Neural cell (in vitro differentiated cells): Measurements from ENCODE around the gene AGO3. TPM values are rescaled to one million over a fixed set of nuclear protein-coding genes. Genes with fewer than 3 reads are reported as not detected.

Experiments used
- H2AFZ ChIP-seq: fragments of 200-600, 300-800 bp; sonication (generic), shearing (Covaris generic); 2 replicates; pipeline ENCODE4 v1.6.0; 2014; ENCODE audit warnings: low read depth, mild to moderate bottlenecking, antibody characterized with exemption, low read length, moderate library complexity
- H3F3A ChIP-seq: fragments of 200-600 bp; shearing (Covaris generic); 2 replicates; pipeline ENCODE4 v1.6.1; 2016; ENCODE audit warnings: mild to moderate bottlenecking, moderate library complexity, mixed read lengths, antibody characterized with exemption, low read length; ENCODE audit not compliant: insufficient read depth, poor library complexity, severe bottlenecking
- H3K27ac ChIP-seq: fragments of 200-600, 300-800 bp; sonication (generic), shearing (Covaris generic); 2 replicates; pipeline ENCODE4 v1.5.1; 2014; ENCODE audit warnings: mild to moderate bottlenecking, low read length, moderate library complexity
- H3K27me3 ChIP-seq: fragments of 300-800, 200-600 bp; sonication (generic), shearing (Covaris generic); 2 replicates; pipeline ENCODE4 v1.6.0; 2014; ENCODE audit warnings: mild to moderate bottlenecking, low read depth, low read length, moderate library complexity; ENCODE audit not compliant: insufficient read depth
- H3K36me3 ChIP-seq: fragments of 300-800, 200-600 bp; sonication (generic), shearing (Covaris generic); 2 replicates; pipeline ENCODE4 v1.5.1; 2014; ENCODE audit warnings: mild to moderate bottlenecking, antibody characterized with exemption, low read length, moderate library complexity; ENCODE audit not compliant: insufficient read depth
- H3K4me2 ChIP-seq: fragments of 300-800, 200-600 bp; sonication (generic), shearing (Covaris generic); 2 replicates; pipeline ENCODE4 v1.6.0; 2014; ENCODE audit warnings: mild to moderate bottlenecking, low read length
- H3K4me3 ChIP-seq: fragments of 300-800, 200-600 bp; sonication (generic), shearing (Covaris generic); 2 replicates; pipeline ENCODE4 v1.5.1; 2014; ENCODE audit warnings: mild to moderate bottlenecking, low read length, moderate library complexity
- H3K79me2 ChIP-seq: fragments of 200-600 bp; shearing (Covaris generic); replicated peaks from 2 replicates; pipeline ENCODE4 v1.6.0; 2014; ENCODE audit warnings: mild to moderate bottlenecking, low read length, moderate library complexity; ENCODE audit not compliant: insufficient read depth
- H3K9ac ChIP-seq: fragments of 300-800, 200-600 bp; sonication (generic), shearing (Covaris generic); 2 replicates; pipeline ENCODE4 v1.6.1; 2016; ENCODE audit warnings: mild to moderate bottlenecking, low read length, mixed read lengths
- H3K9me2 ChIP-seq: fragments of 200-600 bp; shearing (Covaris generic); 2 replicates; pipeline ENCODE4 v1.6.1; 2016; ENCODE audit warnings: mild to moderate bottlenecking, low read length, mixed read lengths; ENCODE audit not compliant: insufficient read depth
- H3K9me3 ChIP-seq: fragments of 200-600, 300-800 bp; sonication (generic), shearing (Covaris generic); 2 replicates; pipeline ENCODE4 v1.6.1; 2016; ENCODE audit warnings: mild to moderate bottlenecking, mixed run types, low read length, moderate library complexity, mixed read lengths
- H4K20me1 ChIP-seq: fragments of 200-600 bp; shearing (Covaris generic); 2 replicates; pipeline ENCODE4 v1.6.1; 2016; ENCODE audit warnings: mild to moderate bottlenecking, mixed run types; ENCODE audit not compliant: insufficient read depth
- CTCF ChIP-seq: fragments of 450-650 bp; IDR thresholded peaks from 2 replicates; pipeline ENCODE4 v1.5.1; 2014; ENCODE audit warnings: antibody characterized with exemption, mild to moderate bottlenecking, moderate library complexity; ENCODE audit not compliant: poor library complexity, severe bottlenecking
- EP300 ChIP-seq: fragments of 450-650 bp; conservative IDR thresholded peaks from 2 replicates; pipeline ENCODE4 v1.6.1; 2014; ENCODE audit warnings: antibody characterized with exemption, mild to moderate bottlenecking, moderate library complexity; ENCODE audit not compliant: poor library complexity, severe bottlenecking
- EZH2 ChIP-seq: fragments of 200-600, 300-800 bp; shearing (Covaris generic), sonication (generic); IDR thresholded peaks from 2 replicates; pipeline ENCODE4 v1.6.1; 2014; ENCODE audit warnings: antibody characterized with exemption, low read length, borderline replicate concordance, mild to moderate bottlenecking; ENCODE audit not compliant: insufficient read depth, poor library complexity, severe bottlenecking
- MXI1 ChIP-seq: fragments of 450-650 bp; conservative IDR thresholded peaks from 2 replicates; pipeline ENCODE4 v1.6.1; 2014; ENCODE audit warnings: antibody characterized with exemption, mild to moderate bottlenecking; ENCODE audit not compliant: poor library complexity, severe bottlenecking
- POLR2AphosphoS5 ChIP-seq: IDR thresholded peaks from 2 replicates; pipeline ENCODE4 v1.6.1; 2012
- RAD21 ChIP-seq: fragments of 450-650 bp; conservative IDR thresholded peaks from 2 replicates; pipeline ENCODE4 v1.6.1; 2014; ENCODE audit warnings: antibody characterized with exemption, mild to moderate bottlenecking, moderate library complexity
- REST ChIP-seq: IDR thresholded peaks from 2 replicates; pipeline ENCODE4 v1.6.1; 2012; ENCODE audit warnings: borderline replicate concordance
- SMC3 ChIP-seq: fragments of 450-650 bp; conservative IDR thresholded peaks from 2 replicates; pipeline ENCODE4 v1.6.1; 2014; ENCODE audit warnings: antibody characterized with exemption, mild to moderate bottlenecking, moderate library complexity; ENCODE audit not compliant: poor library complexity
- TAF1 ChIP-seq: IDR thresholded peaks from 2 replicates; pipeline ENCODE4 v1.6.1; 2012; ENCODE audit warnings: low read depth
- polyA plus RNA-seq: library from polyadenylated mRNA; depleted of rRNA; stranded (reverse); fragments of >200 nt; gene quantifications from 2 replicates; pipeline ENCODE4 v1.2.3, GENCODE V29; 2014

Gene AGO3
- polyA plus RNA-seq, 1 donor from 2014 or later: 9.4 TPM

- TF ChIP-seq CTCF (no peak), SMC3 (no peak)
These were observed 93.9 kb downstream of the AGO3 start for GRCh38 chr1:36024847-36025246.

GRCh38 chr1:36027766-36028165 is 96.9 kb downstream of the AGO3 start:
- Histone ChIP-seq H3K27ac (no peak overlapping the region), H3K4me2 (no peak overlapping the region), H3K27me3 (no peaks in the 10 kb centered on the region), H3K79me2 (no peaks in the 10 kb centered on the region), H3K4me3 (no peak overlapping the region), H3K9me2 (no peaks in the 10 kb centered on the region), H4K20me1 (no peaks in the 10 kb centered on the region), H3K9ac (no peak overlapping the region), H3K36me3 (peaks cover 7% of the 10 kb centered on the region), H3F3A (no peaks in the 10 kb centered on the region), H2AFZ (no peak overlapping the region), H3K9me3 (no peaks in the 10 kb centered on the region)
- TF ChIP-seq CTCF (no peak), EP300 (no peak), POLR2AphosphoS5 (no peak), REST (no peak), TAF1 (no peak), MXI1 (no peak), RAD21 (no peak), SMC3 (no peak), EZH2 (no peak)

More at GRCh38 chr1:36024847-36025246, 93.9 kb downstream of the AGO3 start:
- Histone ChIP-seq H3K79me2 (no peaks in the 10 kb centered on the region), H3K36me3 (no peaks in the 10 kb centered on the region), H4K20me1 (no peaks in the 10 kb centered on the region), H3K9me3 (no peaks in the 10 kb centered on the region), H2AFZ (no peak overlapping the region), H3F3A (no peaks in the 10 kb centered on the region), H3K4me2 (no peak overlapping the region), H3K9ac (no peak overlapping the region), H3K9me2 (no peaks in the 10 kb centered on the region), H3K27ac (no peak overlapping the region), H3K27me3 (no peaks in the 10 kb centered on the region), H3K4me3 (no peak overlapping the region)
